ENCODE results near the gene CBX1.

Gene CBX1

GRCh38 chr17:48125829-48126531 is 24.7 kb upstream of the CBX1 start:
- DNase-seq (ENCODE audit: low read depth), result no peak
- no peak overlapping the region for H3K4me3 ChIP-seq (ENCODE audit: control insufficient read depth, low read depth, low read length)
- TF ChIP-seq CTCF (conservative IDR thresholded peaks at IDR 0.05; ENCODE audit: control insufficient read depth, insufficient read depth, low read depth, low read length), result no peak

GRCh38 chr17:48123776-48124388 is 22.6 kb upstream of the CBX1 start:
- no peak overlapping the region for H3K4me3 ChIP-seq (ENCODE audit: control insufficient read depth, low read depth, low read length)
- DNase-seq (ENCODE audit: low read depth), result no peak
- TF ChIP-seq CTCF (conservative IDR thresholded peaks at IDR 0.05; ENCODE audit: control insufficient read depth, insufficient read depth, low read depth, low read length), result no peak

- TF ChIP-seq CTCF (conservative IDR thresholded peaks at IDR 0.05; ENCODE audit: control insufficient read depth, insufficient read depth, low read depth, low read length), result no peak
- H3K4me3 ChIP-seq (ENCODE audit: control insufficient read depth, low read depth, low read length), result no peak overlapping the region
- DNase-seq (ENCODE audit: low read depth), result no peak
Observed at GRCh38 chr17:48123111-48123510, 21.8 kb upstream of the CBX1 start.

- no peak for TF ChIP-seq CTCF (conservative IDR thresholded peaks at IDR 0.05; ENCODE audit: control insufficient read depth, insufficient read depth, low read depth, low read length)
- no peak overlapping the region for H3K4me3 ChIP-seq (ENCODE audit: control insufficient read depth, low read depth, low read length)
- DNase-seq (ENCODE audit: low read depth), result no peak
Observed at GRCh38 chr17:48122665-48123045, 21.4 kb upstream of the CBX1 start.

- no peak for DNase-seq (ENCODE audit: low read depth)
- H3K4me3 ChIP-seq (ENCODE audit: control insufficient read depth, low read depth, low read length), result no peak overlapping the region
- TF ChIP-seq CTCF (conservative IDR thresholded peaks at IDR 0.05; ENCODE audit: control insufficient read depth, insufficient read depth, low read depth, low read length), result no peak
Observed at GRCh38 chr17:48121923-48122664, 20.8 kb upstream of the CBX1 start.

- TF ChIP-seq CTCF (conservative IDR thresholded peaks at IDR 0.05; ENCODE audit: control insufficient read depth, insufficient read depth, low read depth, low read length), result no peak
- no peak overlapping the region for H3K4me3 ChIP-seq (ENCODE audit: control insufficient read depth, low read depth, low read length)
- DNase-seq (ENCODE audit: low read depth), result no peak
Observed at GRCh38 chr17:48113201-48113676, 12.0 kb upstream of the CBX1 start.

All from fibroblast of mammary gland (primary cell).